GM19043 (cell line): ENCODE results near the gene MRPL9.

ENCODE experiments used
- ATAC-seq: cut with Tn5 transposase; IDR thresholded peaks from one replicate; pipeline ENCODE4 v1.9.1; 2021; ENCODE audit warnings: low read depth; ENCODE audit not compliant: unreplicated experiment

Gene MRPL9

GRCh38 chr1:151713874-151714273 lies 49.4 kb downstream of the MRPL9 start:
- no peak for ATAC-seq

- no peak for ATAC-seq
Measured at GRCh38 chr1:151713044-151713443, 50.3 kb downstream of the MRPL9 start.

- ATAC-seq: no peak
Measured at GRCh38 chr1:151711951-151712350, 51.3 kb downstream of the MRPL9 start.

- no peak for ATAC-seq
Measured at GRCh38 chr1:151711044-151711800, 52.1 kb downstream of the MRPL9 start.

GRCh38 chr1:151710187-151710840 lies 53.0 kb downstream of the MRPL9 start:
- no peak for ATAC-seq
